Subcutaneous abdominal adipose tissue (tissue), 5 donors: Measurements from ENCODE around the gene MAGEB3.

Experiments used
- H3K27ac ChIP-seq: one replicate; pipeline ENCODE4 v1.7.0; 2013; ENCODE audit warnings: low read depth, mild to moderate bottlenecking, inconsistent platforms, low read length, moderate library complexity
- H3K27me3 ChIP-seq, 5 donors: one replicate each; pipeline ENCODE4 v1.7.0; 2013; ENCODE audit warnings: low read length in 5 of 5, inconsistent platforms in 1 of 5; ENCODE audit not compliant: control insufficient read depth in 5 of 5, insufficient read depth in 4 of 5
- H3K36me3 ChIP-seq, 5 donors: one replicate each; pipeline ENCODE4 v1.7.0; 2013; ENCODE audit warnings: low read length in 5 of 5; ENCODE audit not compliant: control insufficient read depth in 5 of 5, insufficient read depth in 5 of 5
- H3K4me1 ChIP-seq, 5 donors: one replicate each; pipeline ENCODE4 v1.7.0; 2013; ENCODE audit warnings: low read length in 5 of 5, mild to moderate bottlenecking in 3 of 5, moderate library complexity in 1 of 5; ENCODE audit not compliant: control insufficient read depth in 5 of 5, insufficient read depth in 5 of 5
- H3K4me3 ChIP-seq, 5 donors: one replicate each; pipeline ENCODE4 v1.7.0; 2013; ENCODE audit warnings: low read length in 5 of 5, low read depth in 1 of 5
- H3K9ac ChIP-seq, 5 donors: one replicate each; pipeline ENCODE4 v1.7.0; 2013; ENCODE audit warnings: low read length in 5 of 5, mild to moderate bottlenecking in 4 of 5, moderate library complexity in 3 of 5
- H3K9me3 ChIP-seq, 5 donors: one replicate each; pipeline ENCODE4 v1.7.0; 2013; ENCODE audit warnings: low read length in 5 of 5; ENCODE audit not compliant: control insufficient read depth in 5 of 5
- donor health status: healthy.
- donor health status: healthy.
- donor health status: healthy.
- donor health status: healthy.
- donor health status: healthy.

MAGEB3 gene

GRCh38 chrX:30270639-30271038, 40.2 kb downstream of the MAGEB3 start:
- no peak overlapping the region for H3K4me3 ChIP-seq
- H3K27ac ChIP-seq, result no peak overlapping the region
- peaks cover 0 to 5% (median 0%) of the 10 kb centered on the region in 5 donors for H3K27me3 ChIP-seq
- H3K9ac ChIP-seq, result no peak overlapping the region
- H3K4me1 ChIP-seq, result no peaks in the 10 kb centered on the region
- no peaks in the 10 kb centered on the region for H3K36me3 ChIP-seq
- H3K9me3 ChIP-seq, result no peaks in the 10 kb centered on the region

GRCh38 chrX:30275498-30275897, 45.0 kb downstream of the MAGEB3 start:
- H3K4me1 ChIP-seq, result peaks cover 0 to 4% (median 0%) of the 10 kb centered on the region in 5 donors

GRCh38 chrX:30278365-30278764, 47.9 kb downstream of the MAGEB3 start:
- H3K4me3 ChIP-seq, result no peak overlapping the region
- H3K9ac ChIP-seq, result no peak overlapping the region
- H3K27me3 ChIP-seq, result no peaks in the 10 kb centered on the region
- H3K27ac ChIP-seq, result no peak overlapping the region
- peaks cover 0 to 4% (median 0%) of the 10 kb centered on the region in 5 donors for H3K4me1 ChIP-seq
- H3K9me3 ChIP-seq, result no peaks in the 10 kb centered on the region
- H3K36me3 ChIP-seq, result no peaks in the 10 kb centered on the region

More at GRCh38 chrX:30275498-30275897, 45.0 kb downstream of the MAGEB3 start:
- Histone ChIP-seq H3K9me3 (no peaks in the 10 kb centered on the region), H3K9ac (no peak overlapping the region), H3K27me3 (peaks cover 0 to 5% (median 0%) of the 10 kb centered on the region in 5 donors), H3K27ac (no peak overlapping the region), H3K36me3 (no peaks in the 10 kb centered on the region), H3K4me3 (no peak overlapping the region)

GRCh38 chrX:30280428-30280827, 50.0 kb downstream of the MAGEB3 start:
- Histone ChIP-seq H3K9me3 (no peaks in the 10 kb centered on the region), H3K9ac (no peak overlapping the region), H3K27ac (no peak overlapping the region), H3K4me3 (no peak overlapping the region), H3K27me3 (no peaks in the 10 kb centered on the region), H3K36me3 (no peaks in the 10 kb centered on the region), H3K4me1 (peaks cover 0 to 4% (median 0%) of the 10 kb centered on the region in 5 donors)

- H3K27me3 ChIP-seq, result no peaks in the 10 kb centered on the region
- H3K27ac ChIP-seq, result no peak overlapping the region
- no peak overlapping the region for H3K9ac ChIP-seq
- H3K4me3 ChIP-seq, result no peak overlapping the region
- H3K9me3 ChIP-seq, result no peaks in the 10 kb centered on the region
- peaks cover 0 to 4% (median 0%) of the 10 kb centered on the region in 5 donors for H3K4me1 ChIP-seq
- H3K36me3 ChIP-seq, result no peaks in the 10 kb centered on the region
Measured at GRCh38 chrX:30282527-30282926, 52.1 kb downstream of the MAGEB3 start.

GRCh38 chrX:30283456-30284200, 53.2 kb downstream of the MAGEB3 start:
- H3K27ac ChIP-seq, result no peak overlapping the region
- no peak overlapping the region for H3K9ac ChIP-seq
- no peaks in the 10 kb centered on the region for H3K9me3 ChIP-seq
- H3K4me3 ChIP-seq, result no peak overlapping the region
- no peaks in the 10 kb centered on the region for H3K27me3 ChIP-seq
- no peaks in the 10 kb centered on the region for H3K36me3 ChIP-seq
- no peaks in the 10 kb centered on the region for H3K4me1 ChIP-seq
